NCI-H1436 (cell line): Measurements from ENCODE around the gene GTPBP6.
"Not testable (repeated sequence)": the region's sequence is repeated elsewhere in the genome, so short reads cannot be mapped to it uniquely, and the experiment has no call there.

Experiments used
- DNase-seq: peaks from one replicate; lab custom pipeline; 2025; lab: John Stamatoyannopoulos, UW

GTPBP6 gene

GRCh38 chrX:291411-291901, 27.1 kb downstream of the GTPBP6 start:
- DNase-seq: no peak

GRCh38 chrX:290476-291166, 28.0 kb downstream of the GTPBP6 start:
- no peak for DNase-seq

DNA sequence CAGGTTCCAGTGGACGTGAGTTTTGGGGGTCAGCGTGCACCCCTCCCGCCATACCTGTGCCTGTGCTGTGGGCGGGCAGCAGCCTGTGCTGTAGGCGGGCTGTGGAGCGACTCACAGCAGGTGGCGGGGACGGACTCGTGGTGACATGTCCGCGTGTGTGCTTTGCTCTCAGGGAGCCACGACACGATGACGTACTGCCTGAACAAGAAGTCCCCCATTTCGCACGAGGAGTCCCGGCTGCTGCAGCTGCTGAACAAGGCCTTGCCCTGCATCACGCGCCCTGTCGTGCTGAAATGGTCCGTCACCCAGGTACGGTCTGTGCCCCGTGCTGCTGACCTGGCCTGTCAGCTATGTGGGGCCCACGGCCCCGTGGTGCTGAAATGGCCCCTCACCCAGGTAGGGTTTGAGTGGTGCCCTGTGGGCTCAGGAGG, 30.0 kb downstream of the GTPBP6 start:
- no peak for DNase-seq

DNA sequence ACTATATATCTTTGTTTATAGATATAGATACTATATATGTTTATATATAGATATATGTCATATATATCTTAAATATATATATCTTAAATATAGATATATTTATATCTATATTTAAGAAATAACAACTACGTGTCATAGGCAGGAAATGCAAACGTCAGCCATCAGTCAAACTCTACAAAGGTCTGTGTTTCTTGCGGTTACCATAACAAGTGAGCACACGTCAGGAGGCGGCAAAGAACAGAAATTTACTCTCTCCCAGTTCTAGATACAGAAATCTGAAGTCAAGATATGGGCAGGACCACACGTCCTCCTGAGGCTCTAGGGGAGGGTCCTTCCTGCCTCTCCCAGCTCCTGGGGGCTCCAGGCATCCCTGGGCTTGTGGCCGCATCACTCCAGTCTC, 30.9 kb downstream of the GTPBP6 start:
- no peak for DNase-seq

DNA sequence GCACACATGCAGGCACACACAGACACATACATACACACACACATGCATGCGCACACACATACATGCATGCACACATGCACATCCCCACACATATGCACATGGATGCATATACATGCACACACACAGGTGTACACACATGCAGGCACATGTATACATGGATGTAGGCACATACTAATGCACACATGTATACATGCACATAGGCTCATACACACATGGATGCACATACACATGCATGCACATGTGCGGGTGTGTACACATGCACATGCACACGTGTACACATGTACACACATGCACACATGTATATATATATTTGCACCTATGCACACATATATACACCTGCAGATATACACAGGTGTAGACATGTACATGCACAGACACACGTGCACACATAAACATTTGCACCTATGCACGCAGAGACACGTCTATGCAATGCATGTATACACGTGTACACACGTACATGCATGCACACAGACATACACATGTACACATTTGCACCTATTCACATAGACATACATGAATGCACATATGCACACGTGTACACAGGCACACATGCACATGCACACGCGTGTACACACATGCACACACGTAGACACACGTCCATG, 33.4 kb downstream of the GTPBP6 start:
- no peak for DNase-seq

DNA sequence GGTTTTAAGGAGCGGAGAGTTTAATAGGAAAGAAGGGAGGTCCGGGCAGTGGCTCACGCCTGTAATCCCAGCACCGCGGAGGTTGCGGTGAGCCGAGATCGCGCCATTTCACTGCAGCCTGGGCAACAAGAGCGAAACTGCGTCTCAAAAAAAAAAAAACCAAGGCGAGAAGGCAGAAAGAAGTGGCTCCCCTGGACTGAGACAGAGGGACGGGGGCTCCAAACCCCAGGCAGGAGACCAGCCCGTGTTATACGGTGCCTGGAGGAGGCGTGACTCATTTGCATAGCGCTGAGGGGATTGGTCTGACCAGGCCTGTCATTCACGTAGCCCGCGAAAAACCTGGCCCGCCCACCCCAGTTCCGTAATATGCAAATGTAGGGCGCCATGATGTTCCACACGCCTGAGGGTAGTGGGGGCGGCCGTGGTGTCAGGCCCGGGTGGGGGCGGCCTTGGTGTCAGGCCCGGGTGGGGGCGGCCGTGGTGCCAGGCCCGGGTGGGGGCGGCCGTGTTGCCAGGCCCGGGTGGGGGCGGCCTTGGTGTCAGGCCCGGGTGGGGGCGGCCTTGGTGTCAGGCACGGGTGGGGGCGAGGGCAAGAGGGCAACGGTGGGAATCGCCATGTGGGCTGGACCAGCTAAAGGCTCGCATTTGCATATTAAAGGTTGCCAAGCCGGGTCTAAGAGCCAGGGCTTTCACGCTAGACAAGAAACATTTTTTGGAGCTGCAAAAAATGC, 35.3 kb downstream of the GTPBP6 start:
- DNase-seq: no peak

DNA sequence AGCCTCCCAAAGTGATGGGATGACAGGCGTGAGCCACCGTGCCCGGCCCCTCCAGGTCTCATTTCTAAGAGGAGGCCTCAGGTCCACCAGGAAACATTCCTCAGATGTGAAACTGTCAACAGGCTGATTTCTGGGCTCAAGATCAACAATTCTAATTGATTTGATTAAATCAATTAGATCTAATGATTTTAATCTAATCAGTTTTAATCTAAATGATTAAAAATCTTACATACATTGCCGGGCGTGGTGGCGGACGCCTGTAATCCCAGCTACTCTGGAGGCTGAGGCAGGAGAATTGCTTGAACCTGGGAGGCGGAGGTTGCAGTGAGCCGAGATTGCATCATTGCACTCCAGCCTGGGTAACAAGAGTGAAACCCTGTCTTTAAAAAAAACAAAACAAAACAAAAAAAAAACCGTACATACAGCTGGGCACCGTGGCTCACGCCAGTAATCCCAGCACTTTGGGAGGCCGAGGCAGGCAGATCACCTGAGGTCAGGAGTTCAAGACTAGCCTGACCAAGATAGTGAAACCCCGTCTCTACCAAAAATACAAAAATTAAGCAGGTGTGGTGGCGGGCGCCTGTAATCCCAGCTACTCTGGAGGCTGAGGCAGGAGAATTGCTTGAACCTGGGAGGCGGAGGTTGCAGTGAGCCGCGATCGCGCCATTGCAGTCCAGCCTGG, 36.5 kb downstream of the GTPBP6 start:
- DNase-seq: not testable (repeated sequence)

GRCh38 chrX:281166-281999, 37.2 kb downstream of the GTPBP6 start, which contains the start of gene PLCXD1:
Gene PLCXD1, plus strand, starts transcription at chrX:281381. Its CDS starts 2,807 bp downstream, at chrX:284188.
- DNase-seq: no peak

GRCh38 chrX:280722-281121, 37.9 kb downstream of the GTPBP6 start:
- not testable (repeated sequence) for DNase-seq

- not testable (repeated sequence) for DNase-seq
Observed at GRCh38 chrX:279757-280604, 38.6 kb downstream of the GTPBP6 start.

- no peak for DNase-seq
Observed at GRCh38 chrX:276581-277201, 41.9 kb downstream of the GTPBP6 start.

GRCh38 chrX:275967-276580, 42.5 kb downstream of the GTPBP6 start:
- no peak for DNase-seq

DNA sequence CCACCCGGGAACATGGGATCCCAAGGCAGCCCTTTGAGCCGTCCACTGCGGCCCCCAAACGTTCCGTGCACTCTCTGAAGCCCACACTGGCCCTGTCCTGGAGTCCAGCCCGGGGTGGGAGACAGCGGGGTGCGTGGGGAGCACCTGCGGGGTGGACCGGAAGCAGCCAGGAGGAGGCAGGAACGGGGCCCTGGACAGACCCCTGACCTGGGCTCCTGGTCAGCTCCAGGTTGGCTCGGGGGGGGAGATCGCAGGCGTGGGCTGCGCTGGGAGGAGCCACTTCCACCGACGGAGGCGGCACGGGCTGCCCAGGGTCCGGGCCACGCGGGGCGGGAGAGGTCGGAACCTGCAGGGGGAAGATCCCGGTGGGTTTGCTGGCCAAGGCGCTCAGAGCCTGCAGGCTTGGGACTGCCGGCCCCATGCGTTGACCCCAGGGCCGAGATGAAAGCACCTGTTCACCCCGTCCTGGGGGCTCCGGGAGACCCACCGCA, 43.1 kb downstream of the GTPBP6 start:
- no peak for DNase-seq

DNA sequence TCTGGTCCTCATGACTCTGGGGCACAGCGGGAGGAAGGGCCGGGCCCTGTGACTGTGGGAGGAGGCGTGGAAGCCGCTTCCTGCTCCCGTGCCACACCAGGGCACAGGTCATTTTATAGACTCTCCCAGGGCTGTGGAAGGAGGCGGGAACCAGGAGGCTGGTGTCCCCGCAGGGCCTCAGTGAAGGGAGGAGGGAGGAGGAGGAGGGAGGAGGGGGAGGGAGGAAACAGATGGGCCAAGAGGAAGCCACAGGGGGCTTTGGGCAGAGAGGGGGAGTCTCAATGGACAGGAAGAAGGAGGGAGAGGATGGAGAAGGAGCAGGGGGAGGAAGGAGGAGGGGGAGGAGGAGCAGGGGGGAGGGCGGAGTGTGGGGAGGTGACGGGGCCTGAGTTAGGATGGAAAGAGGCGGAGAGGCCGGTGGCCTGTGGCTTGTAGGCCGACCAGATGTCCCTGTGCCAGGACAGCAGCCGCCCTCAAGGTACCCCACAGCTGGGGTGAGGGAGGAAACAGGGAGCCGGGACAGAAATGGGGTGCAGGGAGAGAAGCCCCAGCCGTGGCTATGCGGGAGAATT, 43.6 kb downstream of the GTPBP6 start:
- DNase-seq: no peak

GRCh38 chrX:270848-271367, 47.7 kb downstream of the GTPBP6 start:
- DNase-seq: no peak

DNA sequence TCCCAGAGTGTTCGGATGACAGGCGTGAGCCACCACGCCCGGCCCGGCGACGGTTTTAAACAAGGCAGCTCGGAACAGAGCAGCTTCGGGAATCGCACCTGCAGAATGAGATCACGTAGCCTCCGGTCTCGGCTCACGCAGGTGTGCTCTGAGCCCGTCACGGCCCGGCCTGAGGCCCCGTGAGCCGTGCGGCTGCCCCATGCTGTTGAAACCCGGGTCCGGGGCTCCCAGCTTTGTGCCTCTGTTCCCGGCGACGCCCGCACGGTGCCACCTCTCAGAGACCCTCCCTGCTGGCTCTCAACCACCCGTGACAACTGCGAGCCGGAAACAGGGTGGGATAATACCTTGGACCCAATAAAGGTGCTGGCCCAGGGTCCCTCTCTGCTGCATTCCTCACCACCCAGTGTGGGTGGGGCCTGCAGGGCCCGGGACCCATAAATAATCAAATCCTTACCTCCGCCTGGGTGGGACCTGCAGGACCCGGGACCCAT, 50.8 kb downstream of the GTPBP6 start:
- no peak for DNase-seq

DNA sequence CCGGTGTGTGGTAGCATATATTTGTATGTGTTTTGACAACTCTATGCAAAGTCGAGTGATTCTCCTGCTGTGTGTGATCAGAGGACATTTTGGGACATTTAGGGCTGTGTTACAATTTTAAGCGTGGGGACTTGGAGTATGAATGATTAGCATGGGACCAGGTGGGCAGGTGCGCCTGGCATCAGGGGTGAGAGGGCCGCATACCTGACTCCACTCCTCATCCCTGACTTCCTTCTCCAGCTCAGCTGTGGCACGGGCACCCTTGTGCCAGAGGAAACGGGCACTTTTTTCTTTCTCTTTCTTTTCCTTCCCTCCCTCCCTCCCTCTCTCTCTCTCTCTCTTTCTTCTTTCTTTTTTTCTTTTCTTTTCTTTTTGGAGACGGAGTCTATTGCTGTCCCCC, 53.1 kb downstream of the GTPBP6 start:
- no peak for DNase-seq

DNA sequence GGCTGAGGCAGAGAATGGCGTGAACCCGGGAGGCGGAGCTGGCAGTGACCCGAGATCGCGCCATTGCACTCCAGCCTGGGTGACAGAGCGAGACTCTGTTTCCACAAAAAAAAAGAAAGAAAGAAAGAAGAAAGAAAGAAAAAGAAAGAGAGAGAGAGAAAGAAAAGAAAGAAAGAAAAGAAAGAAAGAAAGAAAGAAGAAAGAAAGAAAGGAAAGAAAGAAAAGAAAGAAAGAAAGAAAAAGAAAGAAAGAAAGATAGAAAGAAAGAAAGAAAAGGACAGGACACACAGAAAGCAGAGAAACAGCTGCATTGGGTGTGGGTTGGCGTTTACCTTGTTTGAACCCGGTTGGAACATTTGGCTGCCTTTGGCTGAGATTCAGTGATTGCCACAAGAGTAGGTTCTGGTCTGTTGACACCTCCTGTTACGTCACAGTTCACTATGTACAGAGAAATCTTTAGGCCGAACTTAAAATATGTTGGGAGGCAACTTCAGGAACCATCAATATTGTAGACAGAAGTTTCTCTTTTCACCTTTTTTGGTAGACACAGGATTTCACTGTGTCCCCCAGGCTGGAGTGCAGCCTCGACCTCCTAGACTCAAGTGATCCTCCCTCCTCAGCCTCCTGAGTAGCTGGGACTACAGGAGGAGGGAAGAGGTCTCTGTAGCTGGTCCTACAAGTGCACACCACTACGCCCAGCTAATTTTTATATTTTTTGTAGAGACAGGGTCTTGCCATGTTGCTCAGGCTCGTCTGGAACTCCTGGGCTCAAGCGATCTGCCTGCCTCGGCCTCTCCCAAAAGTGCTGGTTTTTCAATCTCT, 53.8 kb downstream of the GTPBP6 start:
- DNase-seq: no peak
